ENCODE measurements around the gene ZBED2.

GRCh38 chr3:111608383-111608782 is 13.2 kb upstream of the ZBED2 start:
- no peak for TF ChIP-seq GABPB1 (CRISPR knock-in tag; IDR thresholded peaks at IDR 0.05)
- TF ChIP-seq CTCF (IDR thresholded peaks at IDR 0.05): no peak
- TF ChIP-seq ARID4B (CRISPR knock-in tag; IDR thresholded peaks at IDR 0.05; ENCODE audit: borderline replicate concordance): no peak
- no peak for TF ChIP-seq AFF4 (CRISPR knock-in tag; IDR thresholded peaks at IDR 0.05; ENCODE audit: borderline replicate concordance)
- TF ChIP-seq ESRRA (CRISPR knock-in tag; IDR thresholded peaks at IDR 0.05; ENCODE audit: borderline replicate concordance): no peak
- no peak for TF ChIP-seq MAX (CRISPR knock-in tag; IDR thresholded peaks at IDR 0.05)
- TF ChIP-seq E2F4 (CRISPR knock-in tag; IDR thresholded peaks at IDR 0.05; ENCODE audit: borderline replicate concordance, low read depth): no peak
- no peak for TF ChIP-seq NFE2L1 (CRISPR knock-in tag; IDR thresholded peaks at IDR 0.05)
- TF ChIP-seq PRDM15 (CRISPR knock-in tag; IDR thresholded peaks at IDR 0.05): no peak

All from WTC11 (cell line).